Measurements from ENCODE around the gene ADCY6.

The ADCY6 gene

GRCh38 chr12:48788854-48789775, at the start of gene ADCY6:
Gene ADCY6 (minus strand): TSS chr12:48789089. CDS start chr12:48783434, 5,655 bp downstream.
- no peak for DNase-seq

DNA sequence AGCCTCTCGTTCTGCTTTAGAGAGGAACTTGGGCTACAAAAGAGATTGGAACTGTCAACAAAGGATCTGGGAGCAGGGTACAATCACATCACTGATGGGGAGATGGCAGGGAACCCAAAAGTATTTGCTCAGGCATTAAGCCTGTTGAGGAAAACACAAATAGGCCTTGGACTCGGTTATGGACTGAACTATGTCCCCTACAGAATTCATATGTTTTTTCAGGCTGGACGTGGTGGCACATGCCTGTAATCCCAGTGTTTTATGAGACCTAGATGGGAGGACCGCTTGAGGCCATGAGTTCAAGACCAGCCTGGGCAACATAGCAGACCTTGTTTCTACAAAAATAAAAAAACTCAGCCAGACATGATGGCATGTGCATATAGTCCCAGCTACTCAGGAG, 49.2 kb upstream of the ADCY6 start:
- DNase-seq: no peak

DNA sequence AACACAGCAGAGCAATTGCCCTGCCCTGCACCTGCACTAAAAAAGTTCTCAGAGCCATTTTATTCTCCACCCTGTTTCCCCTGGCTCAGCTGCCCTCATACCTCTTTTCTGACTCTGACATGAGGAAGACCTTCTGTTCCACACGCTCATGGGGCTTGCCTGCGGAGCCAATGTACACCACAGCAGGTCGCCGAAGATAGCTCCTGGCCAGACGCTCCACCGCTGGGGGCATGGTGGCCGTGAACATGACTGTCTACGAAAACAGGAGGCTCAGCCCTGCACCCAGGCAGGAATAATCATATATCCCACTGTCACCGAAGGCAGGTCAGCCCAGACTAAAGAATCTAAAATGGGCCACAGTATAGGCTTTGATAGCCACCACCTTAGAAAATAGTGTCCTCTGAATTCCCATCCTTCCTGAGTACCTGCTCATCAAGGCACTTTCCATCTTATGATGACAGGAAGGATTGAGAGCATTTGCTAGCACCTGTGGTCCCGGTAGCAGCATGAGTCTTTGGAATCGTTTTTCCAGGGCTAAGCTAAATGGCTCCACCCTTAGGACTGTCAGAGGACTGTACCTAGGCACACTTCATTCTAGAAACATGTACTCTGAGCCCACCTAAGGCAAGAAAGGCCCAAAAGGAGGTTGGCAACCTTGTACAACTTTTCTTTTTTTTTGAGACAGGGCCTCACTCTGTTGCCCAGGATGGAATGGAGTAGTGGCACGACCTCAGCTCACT, 43.6 kb upstream of the ADCY6 start:
- DNase-seq: no peak

GRCh38 chr12:48831257-48831656, 42.4 kb upstream of the ADCY6 start:
- DNase-seq: no peak

- no peak for DNase-seq
These were observed 40.1 kb upstream of the ADCY6 start for GRCh38 chr12:48828841-48829575.

GRCh38 chr12:48828293-48828692, 39.4 kb upstream of the ADCY6 start:
- no peak for DNase-seq

- DNase-seq: no peak
These were observed 38.7 kb upstream of the ADCY6 start for GRCh38 chr12:48827513-48828096.

DNA sequence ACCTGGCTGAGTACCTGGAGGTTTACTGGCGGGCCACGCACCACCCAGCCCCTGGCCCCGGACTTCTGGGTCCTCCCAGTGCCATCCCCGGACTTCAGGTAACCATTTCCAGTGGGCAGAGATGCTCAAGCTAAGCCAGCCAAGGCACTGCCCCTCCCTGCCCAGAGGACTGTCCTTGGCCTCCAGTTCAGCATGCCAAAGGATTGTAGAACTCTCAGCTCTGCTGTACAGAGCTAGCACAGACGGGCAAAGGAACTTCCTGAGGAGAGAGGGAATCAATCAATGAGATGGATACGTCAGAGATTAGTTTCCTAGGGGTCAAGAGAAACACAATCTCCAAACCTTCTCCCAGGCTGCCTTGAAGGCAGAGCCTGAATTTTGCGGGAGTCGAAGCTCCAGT, 38.1 kb upstream of the ADCY6 start:
- DNase-seq: no peak

- DNase-seq: no peak
These were observed 37.4 kb upstream of the ADCY6 start for GRCh38 chr12:48826209-48826855.

GRCh38 chr12:48824905-48825304, 36.0 kb upstream of the ADCY6 start:
- DNase-seq: no peak

- DNase-seq: no peak
These were observed 35.2 kb upstream of the ADCY6 start for GRCh38 chr12:48824112-48824511.

GRCh38 chr12:48823281-48823680, 34.4 kb upstream of the ADCY6 start:
- no peak for DNase-seq

DNA sequence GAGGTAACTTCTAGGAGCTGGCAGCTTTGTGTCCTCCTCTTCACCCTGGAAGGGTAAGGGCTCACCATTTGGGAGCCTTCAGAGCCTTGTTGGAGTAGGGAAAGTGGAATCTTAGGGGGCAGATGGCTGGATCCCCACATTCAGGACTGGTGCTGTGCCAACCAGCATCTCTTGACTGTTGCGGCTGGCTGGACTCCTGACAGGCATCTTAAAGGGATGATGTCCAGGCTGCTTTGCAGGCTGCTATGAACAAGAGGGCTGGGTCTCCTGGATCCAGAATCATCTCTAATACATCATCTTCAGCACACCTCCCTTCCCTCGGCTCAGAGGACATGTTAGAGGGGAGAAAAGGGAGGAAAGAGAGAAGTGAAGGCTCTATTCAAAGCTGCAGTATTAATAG, 33.8 kb upstream of the ADCY6 start:
- no peak for DNase-seq

- DNase-seq: no peak
These were observed 33.2 kb upstream of the ADCY6 start for GRCh38 chr12:48822139-48822538.

DNA sequence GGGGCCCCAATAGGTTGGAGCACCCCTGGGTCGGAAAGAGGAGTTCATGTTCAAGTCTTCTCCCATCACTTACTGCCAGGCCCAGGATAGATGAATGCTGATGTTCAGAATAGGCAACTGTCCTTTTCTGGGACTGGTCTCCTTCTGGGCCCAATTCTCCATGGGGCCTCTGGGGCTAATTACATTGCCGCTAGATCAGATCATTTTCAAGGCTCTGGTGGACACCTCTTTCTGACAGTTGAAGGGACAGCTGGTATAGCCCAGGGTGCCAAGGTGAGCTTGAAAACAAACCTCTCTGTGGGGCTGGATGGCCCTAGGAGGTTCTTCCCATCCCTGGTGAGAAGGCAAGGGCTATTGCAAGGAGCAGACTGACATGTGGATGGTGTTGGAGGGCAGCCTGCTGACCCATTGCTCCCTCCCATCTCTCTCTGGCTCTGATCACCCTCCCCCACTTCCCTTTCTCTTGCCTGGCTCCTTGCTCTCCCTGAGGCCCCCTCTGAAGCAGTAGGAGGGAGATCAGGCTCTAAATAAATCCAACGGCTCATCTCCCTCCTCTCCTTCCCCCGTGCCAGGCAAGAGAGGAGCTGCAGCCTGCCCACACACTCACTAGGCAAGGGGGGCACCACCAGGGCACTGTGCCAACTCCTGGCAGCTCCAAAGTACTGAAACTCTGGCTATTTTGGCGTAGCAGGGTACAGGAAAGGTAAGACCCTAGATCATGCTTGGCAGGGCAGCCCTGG, 31.3 kb upstream of the ADCY6 start:
- DNase-seq: no peak

- peak; percentile 21 for DNase-seq
These were observed 30.1 kb upstream of the ADCY6 start for GRCh38 chr12:48818831-48819590.

DNA sequence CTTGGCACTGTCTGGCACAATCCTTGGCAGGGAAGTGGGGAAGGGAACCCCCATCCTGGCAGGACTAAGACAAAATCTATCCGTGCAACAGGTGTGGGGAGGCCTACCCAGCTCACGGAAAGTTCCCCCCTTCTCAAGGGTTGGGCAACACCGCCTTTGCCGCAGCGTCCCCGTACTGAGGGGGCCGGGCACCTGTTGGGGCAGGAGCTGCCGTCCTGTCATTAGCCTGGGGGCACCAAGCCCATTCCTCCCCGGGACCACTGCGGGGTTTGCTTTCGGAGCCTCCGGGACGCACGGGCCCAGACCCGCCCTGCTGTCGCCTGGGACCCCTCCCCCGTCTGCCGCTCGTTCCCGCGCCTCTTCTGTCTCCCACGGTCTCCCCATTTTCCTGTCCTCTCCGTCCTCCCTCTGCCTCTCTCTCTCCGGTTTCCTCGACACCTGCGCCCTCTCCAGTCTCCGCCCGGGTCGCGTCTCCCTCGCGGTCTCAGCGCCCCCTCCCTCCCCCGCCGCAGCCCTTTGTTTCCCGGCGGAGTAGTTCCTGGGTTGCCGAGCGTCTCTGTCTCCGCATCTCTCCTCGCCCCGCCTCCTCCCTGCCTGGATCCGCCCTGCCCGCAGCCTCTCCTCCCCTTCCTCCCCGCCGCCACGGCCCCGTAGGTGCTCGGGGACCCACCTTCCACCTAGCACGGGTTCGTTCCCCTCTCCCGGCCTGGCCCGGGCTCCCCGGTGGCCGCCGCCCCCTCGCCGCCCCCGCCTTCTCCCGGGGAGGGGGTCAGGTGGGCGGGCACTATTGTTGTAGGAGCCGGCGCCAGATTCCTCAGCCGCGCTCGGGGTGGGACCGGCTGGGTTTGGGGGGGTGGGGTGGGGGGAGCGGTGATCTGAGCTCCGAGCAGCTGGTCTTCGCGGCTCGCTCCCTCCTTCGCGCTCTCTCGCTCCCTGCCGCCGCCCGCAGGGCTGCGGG, 29.3 kb upstream of the ADCY6 start, which contains the start of gene CACNB3:
TSS of gene CACNB3 (plus strand) at position 624 of the 958 bp plus-strand sequence. CDS start 434 bp downstream, outside the sequence.
- DNase-seq: peak; percentile 73

GRCh38 chr12:48816143-48816854, 27.4 kb upstream of the ADCY6 start:
- DNase-seq: no peak

Measured in activated gamma-delta T cell treated with Interleukin-2 at 50 U/mL for 16 hours (primary cell).